Adipocyte (in vitro differentiated cells): ENCODE measurements around the gene FAH.

Source experiments
- DNase-seq: peaks from one replicate; pipeline ENCODE4 v3.0.0-alpha.2; 2015; ENCODE audit warnings: low read depth
- H3K27me3 ChIP-seq: replicated peaks from 2 replicates; pipeline ENCODE4 v1.7.0; 2013; ENCODE audit warnings: mild to moderate bottlenecking, low read length, moderate library complexity; ENCODE audit not compliant: control insufficient read depth, insufficient read depth
- H3K36me3 ChIP-seq: 2 replicates; pipeline ENCODE4 v1.7.0; 2013; ENCODE audit warnings: low read length, mild to moderate bottlenecking, moderate library complexity; ENCODE audit not compliant: control insufficient read depth, insufficient read depth, severe bottlenecking
- H3K4me1 ChIP-seq: 2 replicates; pipeline ENCODE4 v1.7.0; 2013; ENCODE audit warnings: mild to moderate bottlenecking, low read length, moderate library complexity; ENCODE audit not compliant: control insufficient read depth, insufficient read depth
- H3K4me3 ChIP-seq: 2 replicates; pipeline ENCODE4 v1.7.0; 2013; ENCODE audit warnings: mild to moderate bottlenecking, low read length, moderate library complexity
- H3K9ac ChIP-seq: 2 replicates; pipeline ENCODE4 v1.7.0; 2013; ENCODE audit warnings: mild to moderate bottlenecking, low read length, moderate library complexity
- H3K9me3 ChIP-seq: 2 replicates; pipeline ENCODE4 v1.7.0; 2013; ENCODE audit warnings: mild to moderate bottlenecking, low read length, moderate library complexity; ENCODE audit not compliant: control insufficient read depth

Gene FAH

GRCh38 chr15:80160570-80161156, 7.9 kb downstream of the FAH start:
- Histone ChIP-seq H3K36me3 (peaks cover 57% of the 10 kb centered on the region), H3K4me1 (peaks cover 38% of the 10 kb centered on the region), H3K4me3 (peak overlapping the region; percentile 27), H3K9ac (peak overlapping the region; percentile 74), H3K27me3 (no peaks in the 10 kb centered on the region), H3K9me3 (no peaks in the 10 kb centered on the region)
- DNase-seq, result peak; percentile 82

- peak overlapping the region; percentile 74 for H3K9ac ChIP-seq
- no peaks in the 10 kb centered on the region for H3K27me3 ChIP-seq
- peak overlapping the region; percentile 27 for H3K4me3 ChIP-seq
- no peak for DNase-seq
- no peaks in the 10 kb centered on the region for H3K9me3 ChIP-seq
- peaks cover 35% of the 10 kb centered on the region for H3K4me1 ChIP-seq
- peaks cover 57% of the 10 kb centered on the region for H3K36me3 ChIP-seq
Measured at GRCh38 chr15:80161468-80162016, 8.7 kb downstream of the FAH start.

- Histone ChIP-seq H3K27me3 (no peaks in the 10 kb centered on the region), H3K4me3 (peak overlapping the region; percentile 27), H3K4me1 (peaks cover 35% of the 10 kb centered on the region), H3K36me3 (peaks cover 57% of the 10 kb centered on the region), H3K9me3 (no peaks in the 10 kb centered on the region), H3K9ac (peak overlapping the region; percentile 74)
- peak; percentile 69 for DNase-seq
Measured at GRCh38 chr15:80162059-80162554, 9.3 kb downstream of the FAH start.

GRCh38 chr15:80163217-80163616, 10.4 kb downstream of the FAH start:
- Histone ChIP-seq H3K4me3 (no peak overlapping the region), H3K9me3 (no peaks in the 10 kb centered on the region), H3K9ac (no peak overlapping the region), H3K27me3 (no peaks in the 10 kb centered on the region), H3K4me1 (peaks cover 35% of the 10 kb centered on the region), H3K36me3 (peaks cover 56% of the 10 kb centered on the region)
- no peak for DNase-seq

GRCh38 chr15:80163897-80164296, 11.1 kb downstream of the FAH start:
- Histone ChIP-seq H3K9ac (no peak overlapping the region), H3K36me3 (peaks cover 57% of the 10 kb centered on the region), H3K4me1 (peaks cover 35% of the 10 kb centered on the region), H3K9me3 (no peaks in the 10 kb centered on the region), H3K27me3 (no peaks in the 10 kb centered on the region), H3K4me3 (no peak overlapping the region)
- no peak for DNase-seq

GRCh38 chr15:80167936-80168335, 15.1 kb downstream of the FAH start:
- DNase-seq, result no peak
- Histone ChIP-seq H3K9ac (no peak overlapping the region), H3K4me1 (peaks cover 16% of the 10 kb centered on the region), H3K27me3 (no peaks in the 10 kb centered on the region), H3K36me3 (peaks cover 33% of the 10 kb centered on the region), H3K4me3 (no peak overlapping the region), H3K9me3 (no peaks in the 10 kb centered on the region)

- Histone ChIP-seq H3K27me3 (no peaks in the 10 kb centered on the region), H3K36me3 (peaks cover 29% of the 10 kb centered on the region), H3K4me3 (no peak overlapping the region), H3K9ac (no peak overlapping the region), H3K4me1 (peaks cover 21% of the 10 kb centered on the region), H3K9me3 (no peaks in the 10 kb centered on the region)
- DNase-seq, result no peak
Measured at GRCh38 chr15:80168421-80168820, 15.6 kb downstream of the FAH start.

- no peak for DNase-seq
- Histone ChIP-seq H3K27me3 (no peaks in the 10 kb centered on the region), H3K9ac (no peak overlapping the region), H3K36me3 (peaks cover 15% of the 10 kb centered on the region), H3K4me1 (peaks cover 35% of the 10 kb centered on the region), H3K9me3 (no peaks in the 10 kb centered on the region), H3K4me3 (no peak overlapping the region)
Measured at GRCh38 chr15:80169768-80170357, 17.1 kb downstream of the FAH start.

- Histone ChIP-seq H3K9me3 (no peaks in the 10 kb centered on the region), H3K9ac (no peak overlapping the region), H3K4me3 (no peak overlapping the region), H3K27me3 (no peaks in the 10 kb centered on the region), H3K36me3 (peaks cover 22% of the 10 kb centered on the region), H3K4me1 (peaks cover 39% of the 10 kb centered on the region)
- DNase-seq, result no peak
Measured at GRCh38 chr15:80170596-80170995, 17.8 kb downstream of the FAH start.

- peak overlapping the region; percentile 53 for H3K9ac ChIP-seq
- DNase-seq, result no peak
- H3K9me3 ChIP-seq, result no peaks in the 10 kb centered on the region
- H3K4me1 ChIP-seq, result peaks cover 43% of the 10 kb centered on the region
- H3K36me3 ChIP-seq, result peaks cover 24% of the 10 kb centered on the region
- no peak overlapping the region for H3K4me3 ChIP-seq
- no peaks in the 10 kb centered on the region for H3K27me3 ChIP-seq
Measured at GRCh38 chr15:80171787-80172186, 19.0 kb downstream of the FAH start.

GRCh38 chr15:80172401-80172800, 19.6 kb downstream of the FAH start:
- Histone ChIP-seq H3K9ac (peak overlapping the region; percentile 53), H3K27me3 (no peaks in the 10 kb centered on the region), H3K9me3 (no peaks in the 10 kb centered on the region), H3K4me3 (no peak overlapping the region), H3K4me1 (peaks cover 49% of the 10 kb centered on the region), H3K36me3 (peaks cover 26% of the 10 kb centered on the region)
- no peak for DNase-seq
